ENCODE results near the gene CHCHD3.

GRCh38 chr7:132735476-132735875, 346.4 kb downstream of the CHCHD3 start:
- TF ChIP-seq, protein P1, sequence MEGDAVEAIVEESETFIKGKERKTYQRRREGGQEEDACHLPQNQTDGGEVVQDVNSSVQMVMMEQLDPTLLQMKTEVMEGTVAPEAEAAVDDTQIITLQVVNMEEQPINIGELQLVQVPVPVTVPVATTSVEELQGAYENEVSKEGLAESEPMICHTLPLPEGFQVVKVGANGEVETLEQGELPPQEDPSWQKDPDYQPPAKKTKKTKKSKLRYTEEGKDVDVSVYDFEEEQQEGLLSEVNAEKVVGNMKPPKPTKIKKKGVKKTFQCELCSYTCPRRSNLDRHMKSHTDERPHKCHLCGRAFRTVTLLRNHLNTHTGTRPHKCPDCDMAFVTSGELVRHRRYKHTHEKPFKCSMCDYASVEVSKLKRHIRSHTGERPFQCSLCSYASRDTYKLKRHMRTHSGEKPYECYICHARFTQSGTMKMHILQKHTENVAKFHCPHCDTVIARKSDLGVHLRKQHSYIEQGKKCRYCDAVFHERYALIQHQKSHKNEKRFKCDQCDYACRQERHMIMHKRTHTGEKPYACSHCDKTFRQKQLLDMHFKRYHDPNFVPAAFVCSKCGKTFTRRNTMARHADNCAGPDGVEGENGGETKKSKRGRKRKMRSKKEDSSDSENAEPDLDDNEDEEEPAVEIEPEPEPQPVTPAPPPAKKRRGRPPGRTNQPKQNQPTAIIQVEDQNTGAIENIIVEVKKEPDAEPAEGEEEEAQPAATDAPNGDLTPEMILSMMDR (IDR thresholded peaks at IDR 0.05), result no peak
- TF ChIP-seq POLR2A (IDR thresholded peaks at IDR 0.05) (no peak), EP300 (IDR thresholded peaks at IDR 0.05) (no peak)

Measured in tibial nerve (tissue), 4 donors.